ENCODE results near the gene CD4.

- TF ChIP-seq, protein P1, sequence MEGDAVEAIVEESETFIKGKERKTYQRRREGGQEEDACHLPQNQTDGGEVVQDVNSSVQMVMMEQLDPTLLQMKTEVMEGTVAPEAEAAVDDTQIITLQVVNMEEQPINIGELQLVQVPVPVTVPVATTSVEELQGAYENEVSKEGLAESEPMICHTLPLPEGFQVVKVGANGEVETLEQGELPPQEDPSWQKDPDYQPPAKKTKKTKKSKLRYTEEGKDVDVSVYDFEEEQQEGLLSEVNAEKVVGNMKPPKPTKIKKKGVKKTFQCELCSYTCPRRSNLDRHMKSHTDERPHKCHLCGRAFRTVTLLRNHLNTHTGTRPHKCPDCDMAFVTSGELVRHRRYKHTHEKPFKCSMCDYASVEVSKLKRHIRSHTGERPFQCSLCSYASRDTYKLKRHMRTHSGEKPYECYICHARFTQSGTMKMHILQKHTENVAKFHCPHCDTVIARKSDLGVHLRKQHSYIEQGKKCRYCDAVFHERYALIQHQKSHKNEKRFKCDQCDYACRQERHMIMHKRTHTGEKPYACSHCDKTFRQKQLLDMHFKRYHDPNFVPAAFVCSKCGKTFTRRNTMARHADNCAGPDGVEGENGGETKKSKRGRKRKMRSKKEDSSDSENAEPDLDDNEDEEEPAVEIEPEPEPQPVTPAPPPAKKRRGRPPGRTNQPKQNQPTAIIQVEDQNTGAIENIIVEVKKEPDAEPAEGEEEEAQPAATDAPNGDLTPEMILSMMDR (IDR thresholded peaks at IDR 0.05) = no peak
- TF ChIP-seq POLR2AphosphoS5 (IDR thresholded peaks at IDR 0.05) (no peak), EP300 (IDR thresholded peaks at IDR 0.05; ENCODE audit: low read depth) (no peak)
These were observed 5.8 kb downstream of the CD4 start for GRCh38 chr12:6795088-6795487.
